ENCODE measurements around the gene LRRC23. TPM values are rescaled to one million over a fixed set of nuclear protein-coding genes. Genes with fewer than 3 reads are reported as not detected.
A peak's percentile ranks its signal among the peaks of the same experiment; 100 is the strongest.

The LRRC23 gene
- total and polyA plus RNA-seq, 9 of the 15 experiments (the other 6 are each of a cell fraction or from before 2014, with no cell fraction given): 2.2 to 7.0 (median 3.0) TPM

DNA sequence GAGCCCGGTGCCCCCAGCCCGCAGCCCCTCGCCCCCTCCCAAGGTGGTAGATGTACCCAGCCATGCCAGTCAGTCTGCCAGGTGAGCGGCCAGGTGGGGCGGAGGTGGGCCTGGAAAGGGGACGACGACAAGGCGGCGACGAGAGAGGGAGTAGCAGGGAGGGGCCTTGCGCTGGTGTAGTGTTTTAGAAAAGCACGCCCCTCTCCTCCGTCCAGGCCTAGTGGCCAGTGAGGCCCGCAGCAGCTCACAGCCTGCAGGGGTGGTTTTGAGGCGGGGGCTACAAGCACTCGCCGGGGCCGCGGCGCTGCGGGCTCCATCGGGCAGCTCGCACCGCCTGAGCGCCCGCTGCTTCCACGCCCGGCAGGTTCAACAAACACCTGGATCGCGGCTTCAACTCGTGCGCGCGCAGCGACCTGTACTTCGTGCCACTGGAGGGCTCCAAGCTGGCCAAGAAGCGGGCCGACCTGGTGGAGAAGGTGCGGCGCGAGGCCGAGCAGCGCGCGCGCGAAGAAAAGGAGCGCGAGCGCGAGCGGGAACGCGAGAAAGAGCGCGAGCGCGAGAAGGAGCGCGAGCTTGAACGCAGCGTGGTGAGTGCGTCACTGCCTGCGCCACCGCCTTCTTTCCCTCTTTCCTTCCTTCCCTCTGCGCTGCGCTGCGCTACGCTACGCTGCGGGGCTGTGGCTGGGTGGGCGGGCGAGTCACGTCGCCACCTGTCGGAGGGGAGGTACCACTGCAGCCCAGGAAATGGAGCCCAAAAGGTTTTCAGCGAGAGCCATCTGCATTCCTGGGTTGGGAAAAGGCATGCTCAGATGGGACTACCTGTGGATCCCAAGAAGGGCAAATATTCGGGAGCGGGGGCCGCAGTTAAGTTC is 33.1 kb downstream of the LRRC23 start (continued):
- peak; percentile 97 for TF ChIP-seq POLR2AphosphoS2 (IDR thresholded peaks at IDR 0.05; ENCODE audit: low read length)
- TF ChIP-seq RNF2 (IDR thresholded peaks at IDR 0.05): peak; percentile 68; the same call in 1 of the 2 replicates
- no peak for TF ChIP-seq ARID2 (IDR thresholded peaks at IDR 0.05)
- TF ChIP-seq KAT7 (CRISPR knock-in tag; IDR thresholded peaks at IDR 0.05; ENCODE audit: borderline replicate concordance): no peak
- TF ChIP-seq ZNF124 (CRISPR knock-in tag; IDR thresholded peaks at IDR 0.05): no peak
- no peak for TF ChIP-seq NR4A1 (CRISPR knock-in tag; IDR thresholded peaks at IDR 0.05)
- TF ChIP-seq NR4A1 (tag; IDR thresholded peaks at IDR 0.05): no peak
- no peak for TF ChIP-seq CHD1 (IDR thresholded peaks at IDR 0.05; ENCODE audit: low read length)
- TF ChIP-seq ESRRA (IDR thresholded peaks at IDR 0.05; ENCODE audit: borderline replicate concordance, low read depth): peak; percentile 75
- no peak for TF ChIP-seq ESRRB (CRISPR knock-in tag; IDR thresholded peaks at IDR 0.05; ENCODE audit: borderline replicate concordance)
- no peak for TF ChIP-seq ZSCAN29 (IDR thresholded peaks at IDR 0.05)
- TF ChIP-seq ZNF695 (CRISPR knock-in tag; IDR thresholded peaks at IDR 0.05): no peak
- TF ChIP-seq GTF2A2 (tag; IDR thresholded peaks at IDR 0.05): no peak
- TF ChIP-seq ZNF143 (CRISPR knock-in tag; IDR thresholded peaks at IDR 0.05): no peak
- TF ChIP-seq ZNF707 (CRISPR knock-in tag; conservative IDR thresholded peaks at IDR 0.05): no peak
- TF ChIP-seq ZNF146 (CRISPR knock-in tag; IDR thresholded peaks at IDR 0.05; ENCODE audit: unreplicated experiment): no peak
- TF ChIP-seq, protein P1, sequence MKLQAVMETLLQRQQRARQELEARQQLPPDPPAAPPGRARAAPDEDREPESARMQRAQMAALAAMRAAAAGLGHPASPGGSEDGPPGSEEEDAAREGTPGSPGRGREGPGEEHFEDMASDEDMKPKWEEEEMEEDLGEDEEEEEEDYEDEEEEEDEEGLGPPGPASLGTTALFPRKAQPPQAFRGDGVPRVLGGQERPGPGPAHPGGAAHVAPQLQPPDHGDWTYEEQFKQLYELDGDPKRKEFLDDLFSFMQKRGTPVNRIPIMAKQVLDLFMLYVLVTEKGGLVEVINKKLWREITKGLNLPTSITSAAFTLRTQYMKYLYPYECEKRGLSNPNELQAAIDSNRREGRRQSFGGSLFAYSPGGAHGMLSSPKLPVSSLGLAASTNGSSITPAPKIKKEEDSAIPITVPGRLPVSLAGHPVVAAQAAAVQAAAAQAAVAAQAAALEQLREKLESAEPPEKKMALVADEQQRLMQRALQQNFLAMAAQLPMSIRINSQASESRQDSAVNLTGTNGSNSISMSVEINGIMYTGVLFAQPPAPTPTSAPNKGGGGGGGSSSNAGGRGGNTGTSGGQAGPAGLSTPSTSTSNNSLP (IDR thresholded peaks at IDR 0.05; ENCODE audit: borderline replicate concordance, low read depth, low read length): no peak
- TF ChIP-seq TEAD2 (tag; IDR thresholded peaks at IDR 0.05): no peak
- 0 out of 2 replicates have a peak, but pooled peaks have one; percentile 13 for TF ChIP-seq OTX1 (CRISPR knock-in tag; IDR thresholded peaks at IDR 0.05)
- TF ChIP-seq TCFL5 (CRISPR knock-in tag; conservative IDR thresholded peaks at IDR 0.05): no peak
- TF ChIP-seq STAT5B (CRISPR knock-in tag; IDR thresholded peaks at IDR 0.05): no peak
- no peak for TF ChIP-seq SRSF7 (optimal IDR thresholded peaks at IDR 0.05; ENCODE audit: low read depth, low read length)
- TF ChIP-seq HDAC8 (tag; IDR thresholded peaks at IDR 0.05): no peak; the same call in 1 of the 2 replicates
- TF ChIP-seq SLC30A9 (CRISPR knock-in tag; IDR thresholded peaks at IDR 0.05): no peak
- no peak for TF ChIP-seq ZNF717 (CRISPR knock-in tag; IDR thresholded peaks at IDR 0.05)
- no peak for TF ChIP-seq BDP1 (IDR thresholded peaks at IDR 0.05; ENCODE audit: insufficient read depth, insufficient read length)
- no peak; the same call in 1 of the 2 replicates for TF ChIP-seq NCOR1 (IDR thresholded peaks at IDR 0.05)
- peak; percentile 84 for TF ChIP-seq SAFB (IDR thresholded peaks at IDR 0.05; ENCODE audit: borderline replicate concordance, low read depth, low read length)
- TF ChIP-seq NFYB (IDR thresholded peaks at IDR 0.05; ENCODE audit: extremely low read depth, insufficient read length): no peak
- TF ChIP-seq FOXK2 (conservative IDR thresholded peaks at IDR 0.05 in 1 of 2, IDR thresholded peaks at IDR 0.05 in 1 of 2; ENCODE audit: low read depth in 2 of 2): peak; percentile 29 to 74; a peak in 3 of 4 replicates
- no peak for TF ChIP-seq ZNF140 (CRISPR knock-in tag; IDR thresholded peaks at IDR 0.05)
